Measurements from ENCODE around the gene DNAJC21. TPM values are rescaled to one million over a fixed set of nuclear protein-coding genes. Genes with fewer than 3 reads are reported as not detected.

The DNAJC21 gene
- total and polyA plus RNA-seq, 7 experiments from 2014 or later, result 17.3 to 66.4 (median 48.6) TPM

DNA sequence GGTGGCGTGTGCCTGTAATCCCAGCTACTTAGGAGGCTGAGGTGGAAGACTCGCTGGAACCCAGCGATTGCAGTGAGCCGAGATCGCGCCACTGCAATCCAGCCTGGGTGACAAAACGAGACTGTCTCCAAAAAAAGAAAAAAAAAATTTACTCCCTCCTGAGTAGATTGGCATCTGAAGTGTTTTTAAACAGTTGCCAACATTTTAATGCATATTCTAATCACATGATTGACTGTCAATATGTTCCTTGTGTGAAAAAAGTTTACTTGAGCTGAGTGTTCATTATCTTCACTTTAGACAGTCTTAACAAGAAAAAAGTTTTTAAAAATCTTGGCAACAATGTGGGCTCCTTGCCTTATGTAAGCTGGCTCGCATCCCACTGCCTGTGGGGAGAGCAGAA is 64.6 kb downstream of the DNAJC21 start:
- no peaks in the 10 kb centered on the region for H3K36me3 ChIP-seq (ENCODE audit: control insufficient read depth in 2 of 3, insufficient read depth in 3 of 3, low read length in 3 of 3)
- no peak overlapping the region for H3K27ac ChIP-seq (ENCODE audit: low read depth, low read length)
- DNase-seq (no peak), ATAC-seq (no peak)
- POLR2A ChIA-PET, result no interaction called here
- H3K4me3 Mint-ChIP-seq, result no peak overlapping the region
- H3K27me3 ChIP-seq (ENCODE audit: control insufficient read depth in 2 of 2, insufficient read depth in 2 of 2, low read length in 2 of 2), result no peaks in the 10 kb centered on the region
- no peaks in the 10 kb centered on the region for H3K9me3 ChIP-seq (ENCODE audit: control insufficient read depth in 2 of 3, low read length in 3 of 3)
- no peaks in the 10 kb centered on the region for H3K4me1 ChIP-seq (ENCODE audit: control insufficient read depth in 2 of 2, insufficient read depth in 2 of 2, low read length in 2 of 2)
- H3K9me3 Mint-ChIP-seq, result peaks cover 0 to 6% (median 2%) of the 10 kb centered on the region in 11 donors
- no peak overlapping the region for H3K27ac Mint-ChIP-seq
- intact Hi-C loops (cut with micrococcal nuclease), result no loop called here
- no peaks in the 10 kb centered on the region for H3K36me3 Mint-ChIP-seq
- H3K4me3 ChIP-seq (ENCODE audit: low read length), result no peak overlapping the region
- H3K27me3 Mint-ChIP-seq, result peaks cover 17 to 45% (median 32%) of the 10 kb centered on the region in 5 donors
- CTCF ChIA-PET, result no interaction called here
- H3K4me1 Mint-ChIP-seq, result no peaks in the 10 kb centered on the region

DNA sequence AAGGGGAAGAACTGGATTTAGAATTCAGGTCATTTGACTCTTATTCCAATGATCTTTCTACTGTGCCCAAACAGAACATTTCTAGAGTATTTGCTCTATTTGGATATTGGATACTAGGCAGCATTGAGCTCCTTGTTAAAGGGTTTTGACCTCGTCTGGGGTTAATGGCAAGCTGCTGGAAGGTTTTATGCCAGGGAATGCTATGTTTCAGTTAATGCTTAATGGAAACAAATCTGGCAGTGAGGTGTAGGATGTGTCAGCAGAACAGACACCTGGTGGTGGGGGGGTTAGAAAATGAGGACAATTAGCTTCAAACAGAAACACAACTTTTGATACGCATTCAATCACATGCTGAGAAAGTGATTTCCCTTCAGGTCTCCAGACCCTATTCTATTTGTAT is 66.9 kb downstream of the DNAJC21 start:
- Mint-ChIP-seq H3K36me3 (no peaks in the 10 kb centered on the region), H3K4me1 (no peaks in the 10 kb centered on the region), H3K27ac (no peak overlapping the region), H3K4me3 (no peak overlapping the region), H3K27me3 (peaks cover 13 to 33% (median 28%) of the 10 kb centered on the region in 5 donors), H3K9me3 (peaks cover 0 to 5% (median 0%) of the 10 kb centered on the region in 11 donors)
- Histone ChIP-seq H3K4me3 (ENCODE audit: low read length) (no peak overlapping the region), H3K36me3 (ENCODE audit: control insufficient read depth in 2 of 3, insufficient read depth in 3 of 3, low read length in 3 of 3) (no peaks in the 10 kb centered on the region), H3K4me1 (ENCODE audit: control insufficient read depth in 2 of 2, insufficient read depth in 2 of 2, low read length in 2 of 2) (no peaks in the 10 kb centered on the region), H3K27me3 (ENCODE audit: control insufficient read depth in 2 of 2, insufficient read depth in 2 of 2, low read length in 2 of 2) (no peaks in the 10 kb centered on the region), H3K9me3 (ENCODE audit: control insufficient read depth in 2 of 3, low read length in 3 of 3) (no peaks in the 10 kb centered on the region), H3K27ac (ENCODE audit: low read depth, low read length) (no peak overlapping the region)
- ChIA-PET POLR2A (no interaction called here), CTCF (no interaction called here)
- ATAC-seq, result no peak
- no peak for DNase-seq
- intact Hi-C loops (cut with micrococcal nuclease), result no loop called here

GRCh38 chr5:34998058-34998789 is 68.9 kb downstream of the DNAJC21 start:
- Histone ChIP-seq H3K27ac (ENCODE audit: low read depth, low read length) (no peak overlapping the region), H3K27me3 (ENCODE audit: control insufficient read depth in 2 of 2, insufficient read depth in 2 of 2, low read length in 2 of 2) (no peaks in the 10 kb centered on the region), H3K36me3 (ENCODE audit: control insufficient read depth in 2 of 3, insufficient read depth in 3 of 3, low read length in 3 of 3) (no peaks in the 10 kb centered on the region), H3K4me3 (ENCODE audit: low read length) (no peak overlapping the region), H3K9me3 (ENCODE audit: control insufficient read depth in 2 of 3, low read length in 3 of 3) (no peaks in the 10 kb centered on the region), H3K4me1 (ENCODE audit: control insufficient read depth in 2 of 2, insufficient read depth in 2 of 2, low read length in 2 of 2) (no peaks in the 10 kb centered on the region)
- ATAC-seq (no peak), DNase-seq (no peak)
- Mint-ChIP-seq H3K9me3 (no peaks in the 10 kb centered on the region), H3K36me3 (no peaks in the 10 kb centered on the region), H3K27me3 (peaks cover 17 to 38% (median 26%) of the 10 kb centered on the region in 5 donors), H3K27ac (no peak overlapping the region), H3K4me1 (no peaks in the 10 kb centered on the region), H3K4me3 (no peak overlapping the region)
- POLR2A ChIA-PET, result no interaction called here
- intact Hi-C loops (cut with micrococcal nuclease), result no loop called here
- CTCF ChIA-PET, result no interaction called here

GRCh38 chr5:35001842-35002241 is 72.5 kb downstream of the DNAJC21 start:
- POLR2A ChIA-PET, result no interaction called here
- ATAC-seq (no peak), DNase-seq (no peak)
- CTCF ChIA-PET, result interaction anchor here (0.8 kb wide), 1 partner anchor 9 kb away, joined by 3 read pairs; no protein-coding TSS in a partner anchor
- intact Hi-C loops (cut with micrococcal nuclease), result no loop called here
- H3K27me3 ChIP-seq (ENCODE audit: control insufficient read depth in 2 of 2, insufficient read depth in 2 of 2, low read length in 2 of 2), result no peaks in the 10 kb centered on the region
- no peak overlapping the region for H3K27ac ChIP-seq (ENCODE audit: low read depth, low read length)
- peaks cover 20 to 35% (median 30%) of the 10 kb centered on the region in 5 donors for H3K27me3 Mint-ChIP-seq
- H3K36me3 Mint-ChIP-seq, result no peaks in the 10 kb centered on the region
- peaks cover 0 to 1% (median 0%) of the 10 kb centered on the region in 11 donors for H3K9me3 Mint-ChIP-seq
- H3K9me3 ChIP-seq (ENCODE audit: control insufficient read depth in 2 of 3, low read length in 3 of 3), result no peaks in the 10 kb centered on the region
- H3K4me3 ChIP-seq (ENCODE audit: low read length), result no peak overlapping the region
- no peak overlapping the region for H3K27ac Mint-ChIP-seq
- H3K36me3 ChIP-seq (ENCODE audit: control insufficient read depth in 2 of 3, insufficient read depth in 3 of 3, low read length in 3 of 3), result no peaks in the 10 kb centered on the region
- no peak overlapping the region for H3K4me3 Mint-ChIP-seq
- H3K4me1 Mint-ChIP-seq, result no peaks in the 10 kb centered on the region
- no peaks in the 10 kb centered on the region for H3K4me1 ChIP-seq (ENCODE audit: control insufficient read depth in 2 of 2, insufficient read depth in 2 of 2, low read length in 2 of 2)

DNA sequence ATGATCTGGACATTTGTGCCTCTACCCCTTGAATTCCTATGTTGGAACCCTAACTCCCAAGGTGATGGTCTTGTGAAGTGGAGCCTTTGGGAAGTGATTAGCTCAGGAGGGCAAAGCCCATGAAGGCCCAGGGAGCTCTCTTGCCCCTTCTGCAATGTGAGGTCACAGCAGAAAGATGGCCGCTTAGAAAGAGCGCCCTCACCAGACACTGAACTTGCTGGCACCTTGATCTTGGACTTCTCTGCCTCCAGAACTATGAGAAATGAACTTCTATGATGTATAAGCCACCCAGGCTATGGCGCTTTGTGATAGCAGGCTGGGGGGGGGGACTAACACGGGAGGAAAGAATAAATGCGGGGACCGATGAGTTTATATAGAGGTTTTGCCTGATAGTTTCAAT is 73.1 kb downstream of the DNAJC21 start:
- Histone ChIP-seq H3K27me3 (ENCODE audit: control insufficient read depth in 2 of 2, insufficient read depth in 2 of 2, low read length in 2 of 2) (no peaks in the 10 kb centered on the region), H3K9me3 (ENCODE audit: control insufficient read depth in 2 of 3, low read length in 3 of 3) (no peaks in the 10 kb centered on the region), H3K27ac (ENCODE audit: low read depth, low read length) (no peak overlapping the region), H3K4me3 (ENCODE audit: low read length) (no peak overlapping the region), H3K4me1 (ENCODE audit: control insufficient read depth in 2 of 2, insufficient read depth in 2 of 2, low read length in 2 of 2) (no peaks in the 10 kb centered on the region), H3K36me3 (ENCODE audit: control insufficient read depth in 2 of 3, insufficient read depth in 3 of 3, low read length in 3 of 3) (no peaks in the 10 kb centered on the region)
- no peak for ATAC-seq
- no peak for DNase-seq
- H3K27ac Mint-ChIP-seq, result no peak overlapping the region
- ChIA-PET POLR2A (no interaction called here), CTCF (no interaction called here)
- H3K4me1 Mint-ChIP-seq, result no peaks in the 10 kb centered on the region
- H3K9me3 Mint-ChIP-seq, result peaks cover 0 to 3% (median 0%) of the 10 kb centered on the region in 11 donors
- peaks cover 20 to 39% (median 30%) of the 10 kb centered on the region in 5 donors for H3K27me3 Mint-ChIP-seq
- no peak overlapping the region for H3K4me3 Mint-ChIP-seq
- intact Hi-C loops (cut with micrococcal nuclease), result no loop called here
- H3K36me3 Mint-ChIP-seq, result no peaks in the 10 kb centered on the region

DNA sequence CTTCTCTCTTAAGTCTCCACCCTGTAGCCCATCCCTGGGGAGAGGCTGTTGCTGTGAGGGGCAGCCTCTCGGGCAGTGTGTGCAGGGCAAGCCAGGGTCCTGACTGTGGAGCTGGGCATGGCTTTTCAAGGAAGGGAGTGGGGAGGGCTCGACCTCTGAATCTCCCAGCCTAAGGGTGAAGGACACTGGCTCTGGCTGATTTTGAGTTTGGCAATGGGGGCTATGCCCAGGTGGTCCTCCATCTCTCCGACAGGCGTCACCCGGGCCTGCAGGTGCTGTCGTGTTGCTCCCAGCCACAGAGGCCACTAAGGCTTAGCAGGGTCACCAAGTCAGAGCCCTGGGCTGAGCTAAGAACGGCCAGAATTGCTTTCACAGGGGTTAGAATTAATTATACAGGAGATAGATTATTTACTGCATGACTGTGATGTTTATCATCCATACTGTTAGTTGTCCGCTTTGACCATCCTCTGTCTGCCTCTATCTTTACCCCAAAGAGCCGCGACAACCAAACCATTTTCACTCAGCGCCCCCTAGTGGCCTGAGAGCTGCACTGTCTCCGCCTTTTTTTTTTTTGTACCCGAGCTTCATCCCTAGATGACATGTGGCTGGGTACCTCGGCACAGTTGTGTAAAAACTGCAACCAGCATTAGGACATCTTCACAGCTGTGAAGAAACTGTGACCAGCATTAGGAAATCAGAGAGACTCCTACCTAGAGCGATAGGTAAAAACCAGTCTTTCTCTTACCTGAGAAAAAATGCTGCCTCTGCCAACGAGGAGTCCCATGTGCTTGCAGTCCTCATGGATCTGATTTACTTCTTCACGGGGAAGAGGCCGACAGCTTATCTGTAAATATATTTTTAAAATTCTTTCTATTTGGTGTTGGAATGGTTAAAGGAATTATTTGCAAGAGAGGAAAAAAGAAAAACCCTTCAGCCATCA is 73.9 kb downstream of the DNAJC21 start:
- Histone ChIP-seq H3K4me1 (ENCODE audit: control insufficient read depth in 2 of 2, insufficient read depth in 2 of 2, low read length in 2 of 2) (no peaks in the 10 kb centered on the region), H3K27ac (ENCODE audit: low read depth, low read length) (no peak overlapping the region), H3K4me3 (ENCODE audit: low read length) (no peak overlapping the region), H3K36me3 (ENCODE audit: control insufficient read depth in 2 of 3, insufficient read depth in 3 of 3, low read length in 3 of 3) (no peaks in the 10 kb centered on the region), H3K27me3 (ENCODE audit: control insufficient read depth in 2 of 2, insufficient read depth in 2 of 2, low read length in 2 of 2) (no peaks in the 10 kb centered on the region), H3K9me3 (ENCODE audit: control insufficient read depth in 2 of 3, low read length in 3 of 3) (no peaks in the 10 kb centered on the region)
- H3K4me1 Mint-ChIP-seq, result no peaks in the 10 kb centered on the region
- peak in 8 of 9 donors; percentile 2 to 71 (median 30) for DNase-seq
- ChIA-PET POLR2A (no interaction called here), CTCF (interaction anchor here (0.5 to 0.9 kb wide), 6 partner anchors 74 to 527 kb away, joined by 3 to 6 read pairs (median 3); no protein-coding TSS in a partner anchor)
- H3K36me3 Mint-ChIP-seq, result no peaks in the 10 kb centered on the region
- H3K9me3 Mint-ChIP-seq, result peaks cover 0 to 4% (median 0%) of the 10 kb centered on the region in 11 donors
- no peak overlapping the region for H3K27ac Mint-ChIP-seq
- peak; percentile 51 for ATAC-seq
- no peak overlapping the region for H3K4me3 Mint-ChIP-seq
- intact Hi-C loops (cut with micrococcal nuclease), result loop anchor here (1.0 kb wide), 3 partner anchors 45 to 517 kb away; no protein-coding TSS in a partner anchor
- peaks cover 22 to 47% (median 34%) of the 10 kb centered on the region in 5 donors for H3K27me3 Mint-ChIP-seq

All from naive thymus-derived CD4-positive, alpha-beta T cell (primary cell).